ENCODE data around the gene CAMTA1. TPM values are rescaled to one million over a fixed set of nuclear protein-coding genes. Genes with fewer than 3 reads are reported as not detected.

The CAMTA1 gene
- total RNA-seq, 1 experiment from 2014 or later, result 118 TPM

- H3K9me3 ChIP-seq (ENCODE audit: low read length), result no peaks in the 10 kb centered on the region
- no peak for DNase-seq
- no peak overlapping the region for H2AFZ ChIP-seq (ENCODE audit: low read length)
Observed at GRCh38 chr1:7255303-7256058, 470.2 kb downstream of the CAMTA1 start.

GRCh38 chr1:7256526-7256925 lies 471.3 kb downstream of the CAMTA1 start:
- H3K36me3 ChIP-seq (ENCODE audit: insufficient read depth, low read length), result no peaks in the 10 kb centered on the region
- DNase-seq, result no peak
- no peaks in the 10 kb centered on the region for H3K79me2 ChIP-seq (ENCODE audit: low read length)
- H4K20me1 ChIP-seq (ENCODE audit: insufficient read depth, low read depth, low read length), result no peaks in the 10 kb centered on the region
- H3K27ac ChIP-seq (ENCODE audit: low read length), result no peak overlapping the region
- H3K9me3 ChIP-seq (ENCODE audit: low read length), result no peaks in the 10 kb centered on the region
- H3K4me3 ChIP-seq (ENCODE audit: low read length), result no peak overlapping the region
- H3K27me3 ChIP-seq (ENCODE audit: low read length), result no peaks in the 10 kb centered on the region
- no peak overlapping the region for H2AFZ ChIP-seq (ENCODE audit: low read length)
- H3K4me2 ChIP-seq (ENCODE audit: low read depth, low read length, poor library complexity, severe bottlenecking), result no peak overlapping the region
- H3K4me1 ChIP-seq (ENCODE audit: low read length), result no peaks in the 10 kb centered on the region
- H3K9me2 ChIP-seq (replicated peaks; ENCODE audit: insufficient read depth, low read length), result no peaks in the 10 kb centered on the region
- H3K9ac ChIP-seq (ENCODE audit: low read length), result no peak overlapping the region

More at GRCh38 chr1:7255303-7256058, 470.2 kb downstream of the CAMTA1 start:
- no peak overlapping the region for H3K9ac ChIP-seq (ENCODE audit: low read length)
- H3K27me3 ChIP-seq (ENCODE audit: low read length), result no peaks in the 10 kb centered on the region
- H3K4me3 ChIP-seq (ENCODE audit: low read length), result no peak overlapping the region
- no peaks in the 10 kb centered on the region for H3K79me2 ChIP-seq (ENCODE audit: low read length)
- no peaks in the 10 kb centered on the region for H3K9me2 ChIP-seq (replicated peaks; ENCODE audit: insufficient read depth, low read length)
- H3K4me1 ChIP-seq (ENCODE audit: low read length), result no peaks in the 10 kb centered on the region
- no peak overlapping the region for H3K4me2 ChIP-seq (ENCODE audit: low read depth, low read length, poor library complexity, severe bottlenecking)
- H4K20me1 ChIP-seq (ENCODE audit: insufficient read depth, low read depth, low read length), result no peaks in the 10 kb centered on the region
- no peak overlapping the region for H3K27ac ChIP-seq (ENCODE audit: low read length)
- H3K36me3 ChIP-seq (ENCODE audit: insufficient read depth, low read length), result no peaks in the 10 kb centered on the region

- Histone ChIP-seq H4K20me1 (ENCODE audit: insufficient read depth, low read depth, low read length) (no peaks in the 10 kb centered on the region), H3K36me3 (ENCODE audit: insufficient read depth, low read length) (no peaks in the 10 kb centered on the region), H2AFZ (ENCODE audit: low read length) (no peak overlapping the region), H3K9me3 (ENCODE audit: low read length) (no peaks in the 10 kb centered on the region), H3K79me2 (ENCODE audit: low read length) (no peaks in the 10 kb centered on the region), H3K4me2 (ENCODE audit: low read depth, low read length, poor library complexity, severe bottlenecking) (no peak overlapping the region), H3K27ac (ENCODE audit: low read length) (no peak overlapping the region), H3K27me3 (ENCODE audit: low read length) (no peaks in the 10 kb centered on the region), H3K4me1 (ENCODE audit: low read length) (no peaks in the 10 kb centered on the region), H3K9ac (ENCODE audit: low read length) (no peak overlapping the region), H3K9me2 (replicated peaks; ENCODE audit: insufficient read depth, low read length) (no peaks in the 10 kb centered on the region), H3K4me3 (ENCODE audit: low read length) (no peak overlapping the region)
- no peak for DNase-seq
Observed at GRCh38 chr1:7257225-7257624, 472.0 kb downstream of the CAMTA1 start.

- Histone ChIP-seq H2AFZ (ENCODE audit: low read length) (no peak overlapping the region), H3K9ac (ENCODE audit: low read length) (no peak overlapping the region)
Observed at GRCh38 chr1:7258589-7259135, 473.4 kb downstream of the CAMTA1 start.

GRCh38 chr1:7259955-7260354 lies 474.7 kb downstream of the CAMTA1 start:
- H3K79me2 ChIP-seq (ENCODE audit: low read length), result no peaks in the 10 kb centered on the region

More at GRCh38 chr1:7258589-7259135, 473.4 kb downstream of the CAMTA1 start:
- Histone ChIP-seq H3K9me2 (replicated peaks; ENCODE audit: insufficient read depth, low read length) (no peaks in the 10 kb centered on the region), H3K4me3 (ENCODE audit: low read length) (no peak overlapping the region), H3K4me1 (ENCODE audit: low read length) (peaks cover 13% of the 10 kb centered on the region), H3K27me3 (ENCODE audit: low read length) (no peaks in the 10 kb centered on the region), H4K20me1 (ENCODE audit: insufficient read depth, low read depth, low read length) (no peaks in the 10 kb centered on the region), H3K4me2 (ENCODE audit: low read depth, low read length, poor library complexity, severe bottlenecking) (no peak overlapping the region), H3K9me3 (ENCODE audit: low read length) (no peaks in the 10 kb centered on the region), H3K79me2 (ENCODE audit: low read length) (no peaks in the 10 kb centered on the region), H3K36me3 (ENCODE audit: insufficient read depth, low read length) (no peaks in the 10 kb centered on the region), H3K27ac (ENCODE audit: low read length) (no peak overlapping the region)
- DNase-seq, result no peak

GRCh38 chr1:7261490-7261889 lies 476.2 kb downstream of the CAMTA1 start:
- H3K4me3 ChIP-seq (ENCODE audit: low read length), result no peak overlapping the region
- H4K20me1 ChIP-seq (ENCODE audit: insufficient read depth, low read depth, low read length), result no peaks in the 10 kb centered on the region
- no peaks in the 10 kb centered on the region for H3K9me2 ChIP-seq (replicated peaks; ENCODE audit: insufficient read depth, low read length)
- H3K27me3 ChIP-seq (ENCODE audit: low read length), result no peaks in the 10 kb centered on the region
- H3K36me3 ChIP-seq (ENCODE audit: insufficient read depth, low read length), result no peaks in the 10 kb centered on the region
- no peaks in the 10 kb centered on the region for H3K9me3 ChIP-seq (ENCODE audit: low read length)
- DNase-seq, result no peak
- H3K79me2 ChIP-seq (ENCODE audit: low read length), result no peaks in the 10 kb centered on the region
- no peak overlapping the region for H3K4me2 ChIP-seq (ENCODE audit: low read depth, low read length, poor library complexity, severe bottlenecking)
- H3K4me1 ChIP-seq (ENCODE audit: low read length), result peaks cover 42% of the 10 kb centered on the region
- no peak overlapping the region for H3K9ac ChIP-seq (ENCODE audit: low read length)
- H3K27ac ChIP-seq (ENCODE audit: low read length), result no peak overlapping the region
- no peak overlapping the region for H2AFZ ChIP-seq (ENCODE audit: low read length)

More at GRCh38 chr1:7259955-7260354, 474.7 kb downstream of the CAMTA1 start:
- H3K9me3 ChIP-seq (ENCODE audit: low read length), result no peaks in the 10 kb centered on the region
- no peak overlapping the region for H3K4me2 ChIP-seq (ENCODE audit: low read depth, low read length, poor library complexity, severe bottlenecking)
- H2AFZ ChIP-seq (ENCODE audit: low read length), result no peak overlapping the region
- H4K20me1 ChIP-seq (ENCODE audit: insufficient read depth, low read depth, low read length), result no peaks in the 10 kb centered on the region
- peaks cover 26% of the 10 kb centered on the region for H3K4me1 ChIP-seq (ENCODE audit: low read length)
- no peak overlapping the region for H3K9ac ChIP-seq (ENCODE audit: low read length)
- H3K36me3 ChIP-seq (ENCODE audit: insufficient read depth, low read length), result no peaks in the 10 kb centered on the region
- no peaks in the 10 kb centered on the region for H3K27me3 ChIP-seq (ENCODE audit: low read length)
- no peaks in the 10 kb centered on the region for H3K9me2 ChIP-seq (replicated peaks; ENCODE audit: insufficient read depth, low read length)
- DNase-seq, result no peak
- no peak overlapping the region for H3K27ac ChIP-seq (ENCODE audit: low read length)
- H3K4me3 ChIP-seq (ENCODE audit: low read length), result no peak overlapping the region

- Histone ChIP-seq H4K20me1 (ENCODE audit: insufficient read depth, low read depth, low read length) (no peaks in the 10 kb centered on the region), H3K4me2 (ENCODE audit: low read depth, low read length, poor library complexity, severe bottlenecking) (peak overlapping the region; percentile 26), H3K79me2 (ENCODE audit: low read length) (no peaks in the 10 kb centered on the region), H2AFZ (ENCODE audit: low read length) (no peak overlapping the region), H3K27ac (ENCODE audit: low read length) (0 out of 2 replicates have a peak overlapping the region, but pooled peaks have one; percentile 8), H3K9me3 (ENCODE audit: low read length) (no peaks in the 10 kb centered on the region), H3K4me1 (ENCODE audit: low read length) (peaks cover 53% of the 10 kb centered on the region), H3K9ac (ENCODE audit: low read length) (no peak overlapping the region), H3K36me3 (ENCODE audit: insufficient read depth, low read length) (no peaks in the 10 kb centered on the region), H3K4me3 (ENCODE audit: low read length) (no peak overlapping the region), H3K9me2 (replicated peaks; ENCODE audit: insufficient read depth, low read length) (no peaks in the 10 kb centered on the region), H3K27me3 (ENCODE audit: low read length) (no peaks in the 10 kb centered on the region)
- no peak for DNase-seq
Observed at GRCh38 chr1:7262611-7263010, 477.4 kb downstream of the CAMTA1 start.

- H3K4me3 ChIP-seq (ENCODE audit: low read length), result no peak overlapping the region
- no peak overlapping the region for H3K9ac ChIP-seq (ENCODE audit: low read length)
- peaks cover 60% of the 10 kb centered on the region for H3K4me1 ChIP-seq (ENCODE audit: low read length)
- H3K27ac ChIP-seq (ENCODE audit: low read length), result peak overlapping the region; percentile 8; the same call in 1 of the 2 replicates
- H4K20me1 ChIP-seq (ENCODE audit: insufficient read depth, low read depth, low read length), result no peaks in the 10 kb centered on the region
- H3K4me2 ChIP-seq (ENCODE audit: low read depth, low read length, poor library complexity, severe bottlenecking), result peak overlapping the region; percentile 26
- no peak for DNase-seq
- H3K36me3 ChIP-seq (ENCODE audit: insufficient read depth, low read length), result no peaks in the 10 kb centered on the region
- no peak overlapping the region; the same call in 1 of the 2 replicates for H2AFZ ChIP-seq (ENCODE audit: low read length)
- no peaks in the 10 kb centered on the region for H3K27me3 ChIP-seq (ENCODE audit: low read length)
- H3K9me2 ChIP-seq (replicated peaks; ENCODE audit: insufficient read depth, low read length), result no peaks in the 10 kb centered on the region
- H3K79me2 ChIP-seq (ENCODE audit: low read length), result no peaks in the 10 kb centered on the region
- no peaks in the 10 kb centered on the region for H3K9me3 ChIP-seq (ENCODE audit: low read length)
Observed at GRCh38 chr1:7263021-7263960, 478.0 kb downstream of the CAMTA1 start.
